AML-193 (cell line): Measurements from ENCODE around the gene C2orf72.
"Not testable (repeated sequence)": the region's sequence is repeated elsewhere in the genome, so short reads cannot be mapped to it uniquely, and the experiment has no call there.

Experiments used
- DNase-seq, 2 experiments: peaks; one replicate each; lab custom pipeline; 2025; lab: John Stamatoyannopoulos, UW

C2orf72 gene

GRCh38 chr2:231046916-231047273 lies 9.6 kb downstream of the C2orf72 start:
- no peak for DNase-seq

- DNase-seq, result no peak
Observed at GRCh38 chr2:231047274-231047922, 10.1 kb downstream of the C2orf72 start.

GRCh38 chr2:231047923-231048915 lies 10.9 kb downstream of the C2orf72 start:
- no peak for DNase-seq

- DNase-seq, result no peak
Observed at GRCh38 chr2:231049286-231050017, 12.1 kb downstream of the C2orf72 start.

GRCh38 chr2:231050018-231050901 lies 12.9 kb downstream of the C2orf72 start:
- no peak for DNase-seq

- no peak for DNase-seq
Observed at GRCh38 chr2:231051116-231051515, 13.8 kb downstream of the C2orf72 start.

GRCh38 chr2:231052494-231053451 lies 15.4 kb downstream of the C2orf72 start:
- DNase-seq, result peak; percentile 52 to 64

- DNase-seq, result peak in 1 of 2 experiments; percentile 30
Observed at GRCh38 chr2:231053846-231054245, 16.5 kb downstream of the C2orf72 start.

- peak; percentile 75 to 78 for DNase-seq
Observed at GRCh38 chr2:231056453-231057416, 19.4 kb downstream of the C2orf72 start, which contains the start of gene PSMD1. PSMD1 (plus strand) TSS chr2:231056867; CDS start chr2:231057026, 159 bp downstream.

- no peak for DNase-seq
Observed at GRCh38 chr2:231057590-231057989, 20.3 kb downstream of the C2orf72 start.

GRCh38 chr2:231058761-231059550 lies 21.6 kb downstream of the C2orf72 start:
- DNase-seq, result no peak

- no peak for DNase-seq
Observed at GRCh38 chr2:231059756-231060155, 22.4 kb downstream of the C2orf72 start.

GRCh38 chr2:231062776-231063175 lies 25.5 kb downstream of the C2orf72 start:
- no peak for DNase-seq

- DNase-seq, result peak; percentile 27 to 49
Observed at GRCh38 chr2:231063347-231063746, 26.0 kb downstream of the C2orf72 start.

GRCh38 chr2:231065966-231066365 lies 28.6 kb downstream of the C2orf72 start:
- no peak for DNase-seq

- not testable (repeated sequence) for DNase-seq
Observed at GRCh38 chr2:231067531-231067930, 30.2 kb downstream of the C2orf72 start.

- DNase-seq, result no peak
Observed at GRCh38 chr2:231068525-231069222, 31.4 kb downstream of the C2orf72 start.
